Measurements from ENCODE around the gene PPARA.

The PPARA gene

DNA sequence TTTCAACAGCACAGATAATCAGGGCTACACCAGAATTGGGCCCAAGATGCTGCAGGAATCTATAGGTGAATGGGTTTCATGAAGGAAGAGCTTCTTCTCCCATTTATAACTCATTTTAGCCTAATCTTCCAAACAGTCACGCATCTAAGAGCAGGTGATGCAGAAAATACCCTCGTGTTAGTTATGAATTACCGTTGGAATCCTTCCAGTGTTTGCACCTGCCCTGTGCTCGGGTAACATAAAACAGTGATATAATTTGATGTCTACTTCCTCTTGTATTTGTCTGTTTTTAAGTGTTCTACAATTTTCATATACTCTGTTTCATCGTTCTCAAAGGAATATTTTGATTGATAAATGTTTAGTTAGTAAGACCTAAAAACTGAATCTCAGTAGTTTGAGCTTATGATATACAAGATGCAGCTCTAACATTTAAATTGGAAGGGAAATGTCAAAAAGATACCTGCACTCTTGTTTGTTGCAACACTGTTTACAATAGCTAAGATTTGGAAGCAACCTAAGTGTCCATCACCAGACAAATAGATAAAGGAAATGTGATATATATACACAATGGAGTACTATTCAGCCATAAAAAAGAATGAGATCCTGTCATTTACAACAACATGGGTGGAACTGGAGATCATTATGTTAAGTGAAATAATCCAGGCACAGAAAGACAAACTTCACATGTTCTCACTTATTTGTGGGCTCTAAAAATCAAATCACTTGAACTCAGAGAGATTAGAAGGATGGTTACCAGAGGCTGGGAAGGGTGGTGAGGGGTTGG, 42.1 kb downstream of the PPARA start:
- Histone ChIP-seq H3K36me3 (ENCODE audit: insufficient read depth, low read length) (no peaks in the 10 kb centered on the region), H2AFZ (ENCODE audit: low read length) (no peak overlapping the region), H3K27me3 (ENCODE audit: insufficient read depth, low read length) (no peaks in the 10 kb centered on the region), H3F3A (ENCODE audit: insufficient read depth, low read length) (no peaks in the 10 kb centered on the region), H4K20me1 (ENCODE audit: insufficient read depth, low read length) (no peaks in the 10 kb centered on the region), H3K9me2 (ENCODE audit: low read depth, low read length) (no peaks in the 10 kb centered on the region), H3K4me3 (ENCODE audit: low read depth, low read length, poor library complexity, severe bottlenecking) (no peak overlapping the region), H3K9ac (ENCODE audit: low read length) (no peak overlapping the region), H3K9me3 (ENCODE audit: low read length) (no peaks in the 10 kb centered on the region), H3K27ac (ENCODE audit: low read depth, low read length, poor library complexity, severe bottlenecking) (no peak overlapping the region), H3K4me2 (ENCODE audit: low read length) (no peak overlapping the region), H3K79me2 (ENCODE audit: insufficient read depth, low read length) (no peaks in the 10 kb centered on the region), H3K4me1 (ENCODE audit: insufficient read depth, low read length, severe bottlenecking) (no peaks in the 10 kb centered on the region)
- TF ChIP-seq, protein P1, sequence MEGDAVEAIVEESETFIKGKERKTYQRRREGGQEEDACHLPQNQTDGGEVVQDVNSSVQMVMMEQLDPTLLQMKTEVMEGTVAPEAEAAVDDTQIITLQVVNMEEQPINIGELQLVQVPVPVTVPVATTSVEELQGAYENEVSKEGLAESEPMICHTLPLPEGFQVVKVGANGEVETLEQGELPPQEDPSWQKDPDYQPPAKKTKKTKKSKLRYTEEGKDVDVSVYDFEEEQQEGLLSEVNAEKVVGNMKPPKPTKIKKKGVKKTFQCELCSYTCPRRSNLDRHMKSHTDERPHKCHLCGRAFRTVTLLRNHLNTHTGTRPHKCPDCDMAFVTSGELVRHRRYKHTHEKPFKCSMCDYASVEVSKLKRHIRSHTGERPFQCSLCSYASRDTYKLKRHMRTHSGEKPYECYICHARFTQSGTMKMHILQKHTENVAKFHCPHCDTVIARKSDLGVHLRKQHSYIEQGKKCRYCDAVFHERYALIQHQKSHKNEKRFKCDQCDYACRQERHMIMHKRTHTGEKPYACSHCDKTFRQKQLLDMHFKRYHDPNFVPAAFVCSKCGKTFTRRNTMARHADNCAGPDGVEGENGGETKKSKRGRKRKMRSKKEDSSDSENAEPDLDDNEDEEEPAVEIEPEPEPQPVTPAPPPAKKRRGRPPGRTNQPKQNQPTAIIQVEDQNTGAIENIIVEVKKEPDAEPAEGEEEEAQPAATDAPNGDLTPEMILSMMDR (IDR thresholded peaks at IDR 0.05; ENCODE audit: low read length): no peak
- TF ChIP-seq EZH2 (IDR thresholded peaks at IDR 0.05; ENCODE audit: borderline replicate concordance, low read length): no peak

GRCh38 chr22:46193898-46194310, 43.6 kb downstream of the PPARA start:
- H3K9me3 ChIP-seq (ENCODE audit: low read length): no peaks in the 10 kb centered on the region
- no peak overlapping the region for H3K9ac ChIP-seq (ENCODE audit: low read length)
- H3K27ac ChIP-seq (ENCODE audit: low read depth, low read length, poor library complexity, severe bottlenecking): no peak overlapping the region
- TF ChIP-seq EZH2 (IDR thresholded peaks at IDR 0.05; ENCODE audit: borderline replicate concordance, low read length): no peak
- TF ChIP-seq, protein P1 (IDR thresholded peaks at IDR 0.05; ENCODE audit: low read length): no peak
- H3K9me2 ChIP-seq (ENCODE audit: low read depth, low read length): no peaks in the 10 kb centered on the region
- no peak overlapping the region for H3K4me2 ChIP-seq (ENCODE audit: low read length)
- H2AFZ ChIP-seq (ENCODE audit: low read length): no peak overlapping the region
- no peaks in the 10 kb centered on the region for H3K27me3 ChIP-seq (ENCODE audit: insufficient read depth, low read length)
- no peaks in the 10 kb centered on the region for H3K4me1 ChIP-seq (ENCODE audit: insufficient read depth, low read length, severe bottlenecking)
- H3K36me3 ChIP-seq (ENCODE audit: insufficient read depth, low read length): no peaks in the 10 kb centered on the region
- no peaks in the 10 kb centered on the region for H4K20me1 ChIP-seq (ENCODE audit: insufficient read depth, low read length)
- H3K4me3 ChIP-seq (ENCODE audit: low read depth, low read length, poor library complexity, severe bottlenecking): no peak overlapping the region
- no peaks in the 10 kb centered on the region for H3K79me2 ChIP-seq (ENCODE audit: insufficient read depth, low read length)
- H3F3A ChIP-seq (ENCODE audit: insufficient read depth, low read length): no peaks in the 10 kb centered on the region

GRCh38 chr22:46195487-46196165, 45.3 kb downstream of the PPARA start:
- Histone ChIP-seq H2AFZ (ENCODE audit: low read length) (no peak overlapping the region), H3K27ac (ENCODE audit: low read depth, low read length, poor library complexity, severe bottlenecking) (no peak overlapping the region), H4K20me1 (ENCODE audit: insufficient read depth, low read length) (no peaks in the 10 kb centered on the region), H3K9me3 (ENCODE audit: low read length) (no peaks in the 10 kb centered on the region), H3K79me2 (ENCODE audit: insufficient read depth, low read length) (no peaks in the 10 kb centered on the region), H3K4me3 (ENCODE audit: low read depth, low read length, poor library complexity, severe bottlenecking) (no peak overlapping the region), H3K9me2 (ENCODE audit: low read depth, low read length) (no peaks in the 10 kb centered on the region), H3K4me1 (ENCODE audit: insufficient read depth, low read length, severe bottlenecking) (no peaks in the 10 kb centered on the region), H3K27me3 (ENCODE audit: insufficient read depth, low read length) (no peaks in the 10 kb centered on the region), H3F3A (ENCODE audit: insufficient read depth, low read length) (no peaks in the 10 kb centered on the region), H3K36me3 (ENCODE audit: insufficient read depth, low read length) (peaks cover 5% of the 10 kb centered on the region; the same call in 1 of the 2 replicates), H3K4me2 (ENCODE audit: low read length) (no peak overlapping the region), H3K9ac (ENCODE audit: low read length) (no peak overlapping the region)
- no peak for TF ChIP-seq EZH2 (IDR thresholded peaks at IDR 0.05; ENCODE audit: borderline replicate concordance, low read length)
- TF ChIP-seq, protein P1 (IDR thresholded peaks at IDR 0.05; ENCODE audit: low read length): no peak

All from OCI-LY1 (cell line).